ENCODE measurements around the gene MBNL1.

DNA sequence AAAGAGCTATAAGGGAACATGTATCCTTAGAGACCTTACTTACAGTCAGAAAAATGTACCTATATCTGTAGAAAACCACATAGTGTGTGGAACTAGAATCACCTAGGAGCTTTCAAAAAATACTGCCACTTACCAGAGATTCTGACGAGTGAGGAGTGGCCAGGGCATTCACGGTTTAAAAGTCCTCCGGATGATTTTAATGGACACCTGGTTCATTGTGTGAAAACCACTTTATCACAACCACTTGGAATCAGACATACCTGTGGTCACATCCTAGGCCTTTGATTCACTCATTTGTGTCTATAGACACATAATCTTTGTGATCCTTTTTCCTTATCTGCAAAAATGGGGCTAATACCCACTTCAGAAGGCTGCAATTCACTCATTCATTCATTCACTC is 159.8 kb downstream of the MBNL1 start:
- TF ChIP-seq, protein P1, sequence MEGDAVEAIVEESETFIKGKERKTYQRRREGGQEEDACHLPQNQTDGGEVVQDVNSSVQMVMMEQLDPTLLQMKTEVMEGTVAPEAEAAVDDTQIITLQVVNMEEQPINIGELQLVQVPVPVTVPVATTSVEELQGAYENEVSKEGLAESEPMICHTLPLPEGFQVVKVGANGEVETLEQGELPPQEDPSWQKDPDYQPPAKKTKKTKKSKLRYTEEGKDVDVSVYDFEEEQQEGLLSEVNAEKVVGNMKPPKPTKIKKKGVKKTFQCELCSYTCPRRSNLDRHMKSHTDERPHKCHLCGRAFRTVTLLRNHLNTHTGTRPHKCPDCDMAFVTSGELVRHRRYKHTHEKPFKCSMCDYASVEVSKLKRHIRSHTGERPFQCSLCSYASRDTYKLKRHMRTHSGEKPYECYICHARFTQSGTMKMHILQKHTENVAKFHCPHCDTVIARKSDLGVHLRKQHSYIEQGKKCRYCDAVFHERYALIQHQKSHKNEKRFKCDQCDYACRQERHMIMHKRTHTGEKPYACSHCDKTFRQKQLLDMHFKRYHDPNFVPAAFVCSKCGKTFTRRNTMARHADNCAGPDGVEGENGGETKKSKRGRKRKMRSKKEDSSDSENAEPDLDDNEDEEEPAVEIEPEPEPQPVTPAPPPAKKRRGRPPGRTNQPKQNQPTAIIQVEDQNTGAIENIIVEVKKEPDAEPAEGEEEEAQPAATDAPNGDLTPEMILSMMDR (IDR thresholded peaks at IDR 0.05; ENCODE audit: low read depth, low read length, poor library complexity, severe bottlenecking) = no peak
- TF ChIP-seq EZH2phosphoT487 (IDR thresholded peaks at IDR 0.05; ENCODE audit: borderline replicate concordance, low read length) = no peak
